ENCODE measurements around the gene MCC.

- TF ChIP-seq YY1 (IDR thresholded peaks at IDR 0.05; ENCODE audit: insufficient read depth, insufficient read length) (no peak), ZNF274 (IDR thresholded peaks at IDR 0.05; ENCODE audit: low read depth, low read length) (no peak)
Measured at GRCh38 chr5:113487781-113488644, at the start of gene MCC.
